Astrocyte (in vitro differentiated cells and primary cell): ENCODE measurements around the gene CFDP1. TPM values are rescaled to one million over a fixed set of nuclear protein-coding genes. Genes with fewer than 3 reads are reported as not detected.

Experiments used
- DNase-seq: peaks from one replicate; pipeline ENCODE4 v3.0.0-alpha.2; 2010; ENCODE audit warnings: low read depth
- FAIRE-seq: peaks from 2 replicates; lab custom pipeline; 2011; peaks lifted over from hg19 to GRCh38; lab: Jason Lieb, UNC
- H2AFZ ChIP-seq: 2 replicates; pipeline ENCODE4 v1.6.0; 2012; ENCODE audit warnings: low read depth, low read length, inconsistent platforms
- H3K27ac ChIP-seq: 2 replicates; pipeline ENCODE4 v1.5.1; 2011; ENCODE audit warnings: low read depth, low read length, inconsistent platforms
- H3K27me3 ChIP-seq: 2 replicates; pipeline ENCODE4 v1.6.0; 2011; ENCODE audit warnings: low read length, inconsistent platforms; ENCODE audit not compliant: insufficient read depth
- H3K36me3 ChIP-seq: 2 replicates; pipeline ENCODE4 v1.5.1; 2011; ENCODE audit warnings: low read length, inconsistent platforms; ENCODE audit not compliant: insufficient read depth
- H3K4me1 ChIP-seq: 2 replicates; pipeline ENCODE4 v1.5.1; 2011; ENCODE audit warnings: low read length, inconsistent platforms; ENCODE audit not compliant: insufficient read depth
- H3K4me2 ChIP-seq: 2 replicates; pipeline ENCODE4 v1.6.0; 2012; ENCODE audit warnings: low read length, inconsistent platforms
- H3K4me3 ChIP-seq: 2 replicates; pipeline ENCODE4 v1.5.1; 2011; ENCODE audit warnings: low read depth, mild to moderate bottlenecking, low read length, inconsistent platforms; ENCODE audit not compliant: insufficient read depth
- H3K79me2 ChIP-seq: 2 replicates; pipeline ENCODE4 v1.6.0; 2012; ENCODE audit warnings: mild to moderate bottlenecking, low read length, inconsistent platforms; ENCODE audit not compliant: insufficient read depth
- H3K9ac ChIP-seq: 2 replicates; pipeline ENCODE4 v1.6.0; 2012; ENCODE audit warnings: mild to moderate bottlenecking, low read length, inconsistent platforms
- H3K9me3 ChIP-seq: 2 replicates; pipeline ENCODE4 v1.5.1; 2012; ENCODE audit warnings: low read depth, mild to moderate bottlenecking, low read length, inconsistent platforms; ENCODE audit not compliant: insufficient read depth
- H4K20me1 ChIP-seq: 2 replicates; pipeline ENCODE4 v1.6.0; 2012; ENCODE audit warnings: low read length, inconsistent platforms; ENCODE audit not compliant: insufficient read depth
- H3K27ac Mint-ChIP-seq: one replicate; pipeline ENCODE4 v1.8.0; 2021; ENCODE audit warnings: mild to moderate bottlenecking, mixed read lengths; ENCODE audit not compliant: unreplicated experiment
- H3K27me3 Mint-ChIP-seq: one replicate; pipeline ENCODE4 v1.8.0; 2021; ENCODE audit warnings: low read depth, mixed read lengths; ENCODE audit not compliant: unreplicated experiment
- H3K36me3 Mint-ChIP-seq: one replicate; pipeline ENCODE4 v1.8.0; 2021; ENCODE audit warnings: low read depth, mixed read lengths; ENCODE audit not compliant: unreplicated experiment
- H3K4me1 Mint-ChIP-seq: one replicate; pipeline ENCODE4 v1.8.0; 2021; ENCODE audit warnings: low read depth, mixed read lengths; ENCODE audit not compliant: unreplicated experiment
- H3K4me3 Mint-ChIP-seq: one replicate; pipeline ENCODE4 v1.8.0; 2021; ENCODE audit warnings: mild to moderate bottlenecking, moderate library complexity, mixed read lengths; ENCODE audit not compliant: unreplicated experiment
- H3K9me3 Mint-ChIP-seq: one replicate; pipeline ENCODE4 v1.8.0; 2021; ENCODE audit warnings: mild to moderate bottlenecking, mixed read lengths; ENCODE audit not compliant: unreplicated experiment
- CTCF ChIP-seq: IDR thresholded peaks from 2 replicates; pipeline ENCODE4 v1.5.1; 2011; ENCODE audit warnings: low read depth, mild to moderate bottlenecking, inconsistent platforms, low read length, moderate library complexity; ENCODE audit not compliant: insufficient read depth
- EZH2 ChIP-seq: IDR thresholded peaks from 2 replicates; pipeline ENCODE4 v1.6.1; 2012; ENCODE audit warnings: mild to moderate bottlenecking, low read length, inconsistent platforms; ENCODE audit not compliant: insufficient read depth
- total RNA-seq: library from RNA; stranded (reverse); gene quantifications from 2 replicates; pipeline ENCODE4 v1.2.1, GENCODE V29; 2021

The CFDP1 gene
- total RNA-seq, 1 donor from 2014 or later: 36.9 TPM

- Histone ChIP-seq H3K9ac (no peak overlapping the region), H3K9me3 (no peaks in the 10 kb centered on the region), H3K4me1 (peaks cover 45% of the 10 kb centered on the region), H3K4me3 (no peak overlapping the region), H3K27ac (no peak overlapping the region), H3K27me3 (no peaks in the 10 kb centered on the region), H3K4me2 (no peak overlapping the region), H3K79me2 (no peaks in the 10 kb centered on the region), H2AFZ (no peak overlapping the region), H4K20me1 (no peaks in the 10 kb centered on the region), H3K36me3 (no peaks in the 10 kb centered on the region)
- no peaks in the 10 kb centered on the region for H3K9me3 Mint-ChIP-seq
- FAIRE-seq (no peak), DNase-seq (no peak)
- TF ChIP-seq EZH2 (no peak), CTCF (no peak)
- H3K4me1 Mint-ChIP-seq: peaks cover 43% of the 10 kb centered on the region
- H3K27ac Mint-ChIP-seq: peak overlapping the region; percentile 91
- H3K36me3 Mint-ChIP-seq: peaks cover 5% of the 10 kb centered on the region
- H3K4me3 Mint-ChIP-seq: no peak overlapping the region
- no peaks in the 10 kb centered on the region for H3K27me3 Mint-ChIP-seq
Measured at GRCh38 chr16:75317532-75317931, 115.8 kb downstream of the CFDP1 start.

GRCh38 chr16:75317101-75317522, 116.2 kb downstream of the CFDP1 start:
- Mint-ChIP-seq H3K9me3 (no peaks in the 10 kb centered on the region), H3K4me1 (peaks cover 45% of the 10 kb centered on the region), H3K36me3 (peaks cover 5% of the 10 kb centered on the region), H3K4me3 (no peak overlapping the region), H3K27me3 (no peaks in the 10 kb centered on the region), H3K27ac (peak overlapping the region; percentile 91)
- Histone ChIP-seq H3K4me1 (peaks cover 41% of the 10 kb centered on the region), H4K20me1 (no peaks in the 10 kb centered on the region), H3K9me3 (no peaks in the 10 kb centered on the region), H3K9ac (no peak overlapping the region), H3K27me3 (no peaks in the 10 kb centered on the region), H3K36me3 (no peaks in the 10 kb centered on the region), H3K27ac (no peak overlapping the region), H3K4me3 (no peak overlapping the region), H2AFZ (no peak overlapping the region), H3K79me2 (no peaks in the 10 kb centered on the region), H3K4me2 (no peak overlapping the region)
- DNase-seq: peak; percentile 45
- no peak for TF ChIP-seq CTCF
- TF ChIP-seq EZH2: no peak
- no peak for FAIRE-seq

- H4K20me1 ChIP-seq: no peaks in the 10 kb centered on the region
- no peak overlapping the region for H3K4me2 ChIP-seq
- DNase-seq (no peak), FAIRE-seq (no peak)
- Mint-ChIP-seq H3K9me3 (no peaks in the 10 kb centered on the region), H3K27ac (no peak overlapping the region), H3K27me3 (no peaks in the 10 kb centered on the region), H3K4me1 (peaks cover 38% of the 10 kb centered on the region), H3K36me3 (peaks cover 5% of the 10 kb centered on the region), H3K4me3 (no peak overlapping the region)
- no peak overlapping the region for H2AFZ ChIP-seq
- no peaks in the 10 kb centered on the region for H3K79me2 ChIP-seq
- H3K4me3 ChIP-seq: no peak overlapping the region
- peaks cover 34% of the 10 kb centered on the region for H3K4me1 ChIP-seq
- H3K9ac ChIP-seq: no peak overlapping the region
- H3K27ac ChIP-seq: no peak overlapping the region
- H3K27me3 ChIP-seq: no peaks in the 10 kb centered on the region
- no peaks in the 10 kb centered on the region for H3K9me3 ChIP-seq
- TF ChIP-seq CTCF: no peak
- TF ChIP-seq EZH2: no peak
- no peaks in the 10 kb centered on the region for H3K36me3 ChIP-seq
Measured at GRCh38 chr16:75315539-75316306, 117.6 kb downstream of the CFDP1 start.
